Large intestine (tissue), 3 donors: Measurements from ENCODE around the gene SSBP4. TPM values are rescaled to one million over a fixed set of nuclear protein-coding genes. Genes with fewer than 3 reads are reported as not detected.
"Not testable (repeated sequence)": the region's sequence is repeated elsewhere in the genome, so short reads cannot be mapped to it uniquely, and the experiment has no call there.

ENCODE experiments used
- DNase-seq, 2 donors: peaks; one replicate each; pipeline versions ENCODE4 v3.0.0 to v3.0.0-alpha.2; 2013
- H3K27ac ChIP-seq: one replicate; pipeline ENCODE4 v1.5.1; 2013; ENCODE audit warnings: low read length
- H3K27me3 ChIP-seq: 2 replicates; pipeline ENCODE4 v1.6.1; 2013; ENCODE audit warnings: low read length; ENCODE audit not compliant: control insufficient read depth, insufficient read depth
- H3K36me3 ChIP-seq: 2 replicates; pipeline ENCODE4 v1.6.1; 2013; ENCODE audit warnings: low read length; ENCODE audit not compliant: control insufficient read depth, insufficient read depth
- H3K4me1 ChIP-seq: one replicate; pipeline ENCODE4 v1.6.1; 2013; ENCODE audit warnings: low read length; ENCODE audit not compliant: control insufficient read depth, insufficient read depth
- H3K4me3 ChIP-seq: one replicate; pipeline ENCODE4 v1.5.1; 2013; ENCODE audit warnings: low read length
- H3K9me3 ChIP-seq: one replicate; pipeline ENCODE4 v1.6.1; 2013; ENCODE audit warnings: mild to moderate bottlenecking, low read depth, low read length, moderate library complexity; ENCODE audit not compliant: control insufficient read depth
- WGBS: methylation state at CpG from one replicate; pipeline ENCODE4 v1.1.5; 2013; ENCODE audit warnings: low lambda C conversion rate; ENCODE audit not compliant: insufficient coverage; 5-methylcytosine and 5-hydroxymethylcytosine counted together
- polyA plus RNA-seq: library from polyadenylated mRNA; unstranded; fragments of 120-200 nt; gene quantifications from one replicate; pipeline ENCODE4 v1.2.1, GENCODE V29; 2013

Gene SSBP4
- polyA plus RNA-seq, 1 donor, result 105 TPM

DNA sequence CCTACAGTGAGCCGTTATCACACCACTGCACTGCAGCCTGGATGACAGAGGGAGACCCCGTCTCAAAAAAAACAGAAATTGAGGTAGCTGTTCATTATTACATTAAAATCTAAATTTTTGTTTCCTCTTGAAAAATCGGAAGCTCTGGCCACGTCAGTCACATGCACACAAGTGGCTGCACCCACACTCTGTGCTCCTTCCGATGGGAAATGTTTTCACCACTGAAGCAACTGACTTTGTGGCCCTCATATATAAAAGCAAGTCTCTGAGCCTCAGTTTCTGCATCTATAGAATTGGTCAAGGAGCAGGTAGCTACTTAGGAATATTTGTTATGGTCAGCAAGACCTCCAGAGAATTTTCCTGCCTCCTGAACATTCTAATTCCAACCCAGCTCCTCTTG lies 26.3 kb upstream of the SSBP4 start:
- Histone ChIP-seq H3K9me3 (no peaks in the 10 kb centered on the region), H3K27me3 (no peaks in the 10 kb centered on the region), H3K27ac (no peak overlapping the region), H3K4me1 (peaks cover 19% of the 10 kb centered on the region), H3K4me3 (no peak overlapping the region), H3K36me3 (peaks cover 19% of the 10 kb centered on the region)
- no peak for DNase-seq
- 85% methylated on average over 2 of the region's 5 CpGs for WGBS

DNA sequence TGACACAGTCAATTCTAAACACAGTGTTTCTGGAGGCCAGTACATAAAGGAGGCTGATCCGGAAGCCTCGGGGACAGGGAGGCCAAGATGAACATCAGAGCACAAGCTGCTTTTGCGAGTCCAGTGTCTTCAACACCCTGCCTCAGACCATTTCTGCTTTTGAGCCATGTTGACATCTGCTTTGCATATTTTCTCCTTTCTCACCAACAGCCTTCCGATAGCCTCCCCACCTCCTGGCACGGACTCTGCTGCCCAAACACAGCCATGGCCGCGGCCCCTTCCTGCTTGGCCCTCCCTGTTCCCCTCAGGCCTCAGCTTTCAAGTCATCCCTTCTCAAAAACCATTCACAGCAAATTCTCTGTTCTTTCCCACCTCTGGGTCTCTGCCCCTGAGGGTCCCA lies 25.4 kb upstream of the SSBP4 start:
- Histone ChIP-seq H3K27ac (no peak overlapping the region), H3K9me3 (no peaks in the 10 kb centered on the region), H3K4me3 (no peak overlapping the region), H3K4me1 (peaks cover 15% of the 10 kb centered on the region), H3K27me3 (no peaks in the 10 kb centered on the region), H3K36me3 (peaks cover 16% of the 10 kb centered on the region)
- WGBS, result no CpG with 5 or more reads among the region's 7 CpGs
- DNase-seq, result no peak

DNA sequence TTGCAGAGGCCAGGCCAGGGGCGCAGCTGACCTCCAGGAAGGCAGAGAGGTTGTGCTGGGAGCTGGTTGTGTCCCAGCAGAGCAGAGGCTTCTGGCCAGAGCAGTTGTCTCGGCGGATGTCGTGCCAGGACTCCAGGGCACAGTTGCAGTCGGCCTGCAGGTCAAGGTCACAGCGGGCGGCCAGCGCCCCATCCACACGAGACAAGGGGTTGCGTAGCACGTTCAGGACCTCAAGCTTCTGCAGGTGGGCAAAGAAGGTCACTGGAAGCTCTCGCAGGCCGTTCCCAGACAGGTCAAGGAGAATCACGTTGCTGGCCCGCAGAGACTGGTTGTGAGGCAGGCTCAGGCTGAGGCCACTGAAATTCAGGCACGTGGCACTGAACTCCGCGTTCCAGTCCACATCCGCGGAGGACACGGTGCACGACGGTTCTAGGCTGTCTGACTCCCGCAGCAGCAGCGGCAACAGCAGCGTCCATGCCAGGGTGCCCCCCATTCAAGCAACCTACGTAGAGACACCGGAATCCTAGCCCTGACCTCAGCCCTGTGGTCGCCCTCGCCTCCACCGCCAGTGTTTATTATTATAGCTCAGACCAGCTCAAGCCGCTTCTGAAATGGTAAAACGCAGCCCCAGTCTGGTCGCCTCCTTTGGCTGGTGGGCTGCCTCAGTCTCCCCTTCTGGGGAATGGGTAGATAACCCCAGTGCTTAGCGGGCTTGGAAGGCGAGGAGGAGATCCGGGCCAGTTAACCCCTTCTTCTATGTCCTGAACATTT lies 22.5 kb upstream of the SSBP4 start:
- no peak for DNase-seq
- peaks cover 15% of the 10 kb centered on the region for H3K4me1 ChIP-seq
- H3K27ac ChIP-seq, result no peak overlapping the region
- H3K9me3 ChIP-seq, result no peaks in the 10 kb centered on the region
- WGBS, result no CpG with 5 or more reads among the region's 37 CpGs
- peak overlapping the region; percentile 45 for H3K4me3 ChIP-seq
- H3K36me3 ChIP-seq, result no peaks in the 10 kb centered on the region
- no peaks in the 10 kb centered on the region for H3K27me3 ChIP-seq

DNA sequence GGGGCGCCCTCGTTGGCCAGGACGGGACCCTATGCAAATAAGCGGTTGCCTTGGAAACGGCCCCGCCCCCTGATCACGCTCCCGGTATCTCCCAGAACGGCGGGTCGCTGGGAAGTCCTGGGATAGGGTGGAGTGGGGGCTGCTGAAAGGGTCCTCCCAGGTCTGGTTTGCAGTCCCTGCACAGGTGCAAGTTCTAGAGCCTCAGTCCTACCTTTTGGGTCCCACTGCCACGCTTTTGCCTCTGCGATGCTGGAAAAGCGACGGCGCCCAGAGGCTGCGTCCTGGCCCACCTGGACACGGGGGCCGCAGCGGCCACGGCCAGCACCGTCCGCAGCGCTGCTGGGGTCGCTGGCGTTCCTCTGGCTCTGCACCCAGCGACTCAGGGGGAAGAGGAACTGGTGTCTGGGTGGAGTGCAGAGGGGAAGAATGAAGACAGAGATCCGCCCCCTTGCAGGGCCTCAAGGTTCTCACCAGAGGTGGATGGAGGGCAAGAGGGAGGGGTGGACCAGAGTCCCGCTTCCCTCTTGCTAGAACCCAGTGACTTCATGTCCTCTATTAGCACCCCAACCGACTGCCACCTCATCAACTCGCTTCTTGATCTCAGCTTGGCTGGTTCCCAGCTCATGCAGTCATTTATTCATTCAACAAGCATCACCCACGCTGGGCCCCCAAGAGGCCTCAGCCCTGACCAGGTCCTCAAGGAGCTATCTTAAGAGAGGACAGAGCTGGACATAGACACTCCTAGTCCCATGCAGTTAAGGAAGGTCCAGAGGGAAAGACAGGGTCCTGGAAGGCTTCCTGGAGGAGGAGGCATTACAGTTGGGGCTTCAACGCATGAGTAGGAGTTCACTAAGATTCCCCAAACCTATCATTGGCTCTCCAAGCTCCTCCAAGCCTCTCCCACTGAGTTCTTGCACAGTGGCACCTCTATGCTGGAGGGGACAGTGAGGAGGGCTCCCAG lies 21.7 kb upstream of the SSBP4 start, which contains the start of gene LRRC25:
Gene LRRC25 (minus strand): TSS at position 381 of the 961 bp plus-strand sequence. CDS start 659 bp downstream, outside the sequence.
- peak in 1 of 2 donors; percentile 79 for DNase-seq
- H3K27me3 ChIP-seq, result no peaks in the 10 kb centered on the region
- WGBS, result no CpG with 5 or more reads among the region's 33 CpGs
- no peak within 1 kb of the TSS for H3K27ac ChIP-seq
- no peaks in the 10 kb centered on the region for H3K36me3 ChIP-seq
- peaks cover 20% of the 10 kb centered on the region for H3K4me1 ChIP-seq
- H3K4me3 ChIP-seq, result peak within 1 kb of the TSS; percentile 45
- no peaks in the 10 kb centered on the region for H3K9me3 ChIP-seq

DNA sequence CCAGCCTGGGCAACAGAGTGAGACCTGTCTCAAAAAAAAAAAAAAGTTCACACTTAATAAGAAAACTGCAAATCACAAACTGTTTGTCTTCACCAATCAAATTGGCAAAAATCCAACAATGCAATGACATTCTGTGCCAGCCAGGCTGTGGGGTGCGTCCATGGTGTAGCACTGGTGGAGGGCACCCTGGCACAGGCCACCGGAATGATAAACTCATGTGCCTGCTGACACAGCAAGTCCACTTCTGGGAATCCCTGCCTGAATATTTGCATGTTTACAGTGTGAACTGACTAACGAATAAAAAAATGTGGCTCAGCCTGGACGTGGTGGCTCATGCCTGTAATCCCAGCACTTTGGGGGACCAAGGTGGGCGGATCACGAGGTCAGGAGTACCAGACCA lies 20.2 kb upstream of the SSBP4 start:
- WGBS, result no CpG with 5 or more reads among the region's 6 CpGs
- H3K4me1 ChIP-seq, result peaks cover 31% of the 10 kb centered on the region

DNA sequence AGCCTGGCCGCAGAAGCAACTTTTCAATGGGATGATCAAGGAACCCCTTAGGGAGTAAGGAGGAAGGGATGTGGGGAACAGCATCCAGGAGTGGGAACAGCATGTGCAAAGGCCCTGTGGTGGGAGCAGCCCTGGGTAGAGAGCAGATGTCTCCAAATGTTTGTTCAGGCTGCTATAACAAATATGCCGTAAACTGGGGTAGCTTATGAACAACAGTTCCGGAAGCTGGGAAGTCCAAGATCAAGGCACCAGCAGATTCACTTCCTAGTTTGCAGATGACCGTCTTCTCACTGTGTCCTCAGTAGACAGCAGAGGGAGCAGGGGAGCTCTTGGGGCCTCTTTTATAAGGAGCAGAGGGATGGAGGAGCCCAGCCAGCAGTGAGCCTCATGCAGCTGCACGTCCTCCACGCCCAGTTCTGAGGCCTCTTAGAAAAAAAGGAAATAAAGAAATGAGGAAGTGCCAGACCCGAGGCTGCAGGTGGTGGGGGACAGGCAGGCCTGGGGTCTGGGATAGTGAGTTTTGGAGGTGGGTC lies 17.6 kb upstream of the SSBP4 start:
- Histone ChIP-seq H3K4me1 (peaks cover 33% of the 10 kb centered on the region), H3K27ac (peak overlapping the region; percentile 89), H3K27me3 (no peaks in the 10 kb centered on the region), H3K36me3 (no peaks in the 10 kb centered on the region), H3K4me3 (peak overlapping the region; percentile 29), H3K9me3 (no peaks in the 10 kb centered on the region)
- DNase-seq, result peak; percentile 91 to 94
- WGBS, result 17% methylated on average over 2 of the region's 7 CpGs

More for the DNA sequence above, 20.2 kb upstream of the SSBP4 start:
- no peak overlapping the region for H3K27ac ChIP-seq
- H3K9me3 ChIP-seq, result no peaks in the 10 kb centered on the region
- H3K36me3 ChIP-seq, result no peaks in the 10 kb centered on the region
- no peaks in the 10 kb centered on the region for H3K27me3 ChIP-seq
- H3K4me3 ChIP-seq, result no peak overlapping the region
- DNase-seq, result no peak

DNA sequence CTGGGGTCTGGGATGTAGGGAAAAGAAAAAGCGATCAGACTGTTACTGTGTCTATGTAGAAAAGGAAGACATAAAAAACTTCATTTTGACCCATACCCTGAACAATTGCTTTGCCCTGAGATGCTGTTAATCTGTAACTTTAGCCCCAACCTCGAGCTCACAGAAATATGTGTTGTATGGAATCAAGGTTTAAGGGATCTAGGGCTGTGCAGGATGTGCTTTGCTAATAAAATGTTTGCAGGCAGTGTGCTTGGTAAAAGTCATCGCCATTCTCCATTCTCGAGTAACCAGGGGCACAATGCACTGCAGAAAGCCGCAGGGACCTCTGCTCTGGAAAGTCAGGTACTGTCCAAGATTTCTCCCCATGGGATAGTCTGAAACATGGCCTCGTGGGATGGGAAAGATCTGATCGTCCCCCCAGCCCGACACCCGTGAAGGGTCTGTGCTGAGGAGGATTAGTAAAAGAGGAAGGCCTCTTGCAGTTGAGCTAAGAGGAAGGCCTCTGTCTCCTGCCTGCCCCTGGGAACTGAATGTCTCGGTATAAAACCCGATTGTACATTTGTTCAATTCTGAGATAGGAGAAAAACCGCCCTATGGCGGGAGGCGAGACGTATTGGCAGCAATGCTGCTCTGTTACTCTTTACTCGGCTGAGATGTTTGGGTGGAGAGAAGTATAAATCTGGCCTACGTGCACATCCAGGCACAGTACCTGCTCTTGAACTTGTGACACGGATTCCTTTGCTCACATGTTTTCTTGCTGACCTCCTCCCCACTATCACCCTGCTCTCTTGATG lies 16.5 kb upstream of the SSBP4 start:
- peak in 1 of 2 donors; percentile 61 for DNase-seq
- Histone ChIP-seq H3K4me1 (peaks cover 25% of the 10 kb centered on the region), H3K27ac (peak overlapping the region; percentile 89), H3K4me3 (peak overlapping the region; percentile 30)
- WGBS, result no CpG with 5 or more reads among the region's 18 CpGs
- H3K27me3 ChIP-seq, H3K36me3 ChIP-seq, H3K9me3 ChIP-seq: not testable (repeated sequence)

DNA sequence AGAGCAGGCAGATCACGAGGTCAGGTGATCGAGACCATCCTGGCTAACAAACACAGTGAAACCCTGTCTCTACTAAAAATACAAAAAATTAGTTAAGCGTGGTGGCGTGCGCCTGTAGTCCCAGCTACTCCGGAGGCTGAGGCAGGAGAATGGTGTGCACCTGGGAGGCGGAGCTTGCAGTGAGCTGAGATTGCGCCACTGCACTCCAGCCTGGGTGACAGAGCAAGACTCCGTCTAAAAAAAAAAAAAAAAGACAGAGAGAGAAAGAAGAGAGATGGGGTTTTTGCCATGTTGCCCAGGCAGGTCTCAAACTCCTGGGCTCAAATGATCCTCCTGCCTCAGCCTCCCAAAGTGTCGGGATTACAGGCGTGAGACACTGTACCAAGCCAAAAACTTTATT lies 13.4 kb upstream of the SSBP4 start:
- no CpG with 5 or more reads among the region's 11 CpGs for WGBS
- H3K4me3 ChIP-seq, H3K27me3 ChIP-seq, H3K27ac ChIP-seq, H3K36me3 ChIP-seq, H3K9me3 ChIP-seq, DNase-seq: not testable (repeated sequence)
- H3K4me1 ChIP-seq, result peaks cover 21% of the 10 kb centered on the region

DNA sequence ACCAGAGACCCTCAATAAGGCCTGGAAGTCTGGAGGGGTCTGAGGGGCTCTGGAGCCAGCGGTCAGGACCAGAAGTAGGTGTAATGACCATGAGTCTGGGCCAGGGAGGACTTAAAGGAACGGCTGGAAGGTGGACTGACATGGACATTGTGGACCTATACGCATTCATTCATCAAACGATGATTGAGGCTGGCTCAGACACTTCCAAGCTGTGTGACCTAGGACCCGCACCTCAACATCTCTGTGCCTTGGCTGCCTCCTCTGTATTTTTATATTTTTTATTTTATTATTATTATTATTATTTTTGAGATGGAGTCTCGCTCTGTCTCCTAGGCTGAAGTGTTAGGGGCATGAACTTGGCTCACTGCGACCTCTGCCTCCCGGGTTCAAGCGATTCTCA lies 12.4 kb upstream of the SSBP4 start:
- Histone ChIP-seq H3K36me3 (no peaks in the 10 kb centered on the region), H3K4me1 (peaks cover 18% of the 10 kb centered on the region), H3K27ac (no peak overlapping the region), H3K4me3 (no peak overlapping the region), H3K9me3 (no peaks in the 10 kb centered on the region), H3K27me3 (no peaks in the 10 kb centered on the region)
- DNase-seq, result no peak
- WGBS, result 90% methylated on average over 2 of the region's 9 CpGs
